Thyroid gland (tissue), 4 donors: ENCODE measurements around the gene COG6.

Source experiments
- POLR2A ChIP-seq, 2 donors: fragments of 450-650 bp; IDR thresholded peaks; one replicate each; pipeline ENCODE4 v1.6.1; 2017; ENCODE audit warnings: antibody characterized with exemption in 2 of 2, mild to moderate bottlenecking in 2 of 2, moderate library complexity in 1 of 2
- TF ChIP-seq, protein P1 (sequence below), 6 experiments: fragments of 200-600 bp in 3 of 6; fragments of 450-650 bp in 3 of 6; sonication (generic) in 3 of 6; IDR thresholded peaks; one replicate each; pipeline ENCODE4 v1.5.1; 2016 to 2019; ENCODE audit warnings: antibody characterized with exemption in 6 of 6, mild to moderate bottlenecking in 2 of 6, inconsistent platforms in 1 of 6, moderate library complexity in 1 of 6

GRCh38 chr13:39767791-39768517 is 112.5 kb downstream of the COG6 start:
- TF ChIP-seq, protein P1, sequence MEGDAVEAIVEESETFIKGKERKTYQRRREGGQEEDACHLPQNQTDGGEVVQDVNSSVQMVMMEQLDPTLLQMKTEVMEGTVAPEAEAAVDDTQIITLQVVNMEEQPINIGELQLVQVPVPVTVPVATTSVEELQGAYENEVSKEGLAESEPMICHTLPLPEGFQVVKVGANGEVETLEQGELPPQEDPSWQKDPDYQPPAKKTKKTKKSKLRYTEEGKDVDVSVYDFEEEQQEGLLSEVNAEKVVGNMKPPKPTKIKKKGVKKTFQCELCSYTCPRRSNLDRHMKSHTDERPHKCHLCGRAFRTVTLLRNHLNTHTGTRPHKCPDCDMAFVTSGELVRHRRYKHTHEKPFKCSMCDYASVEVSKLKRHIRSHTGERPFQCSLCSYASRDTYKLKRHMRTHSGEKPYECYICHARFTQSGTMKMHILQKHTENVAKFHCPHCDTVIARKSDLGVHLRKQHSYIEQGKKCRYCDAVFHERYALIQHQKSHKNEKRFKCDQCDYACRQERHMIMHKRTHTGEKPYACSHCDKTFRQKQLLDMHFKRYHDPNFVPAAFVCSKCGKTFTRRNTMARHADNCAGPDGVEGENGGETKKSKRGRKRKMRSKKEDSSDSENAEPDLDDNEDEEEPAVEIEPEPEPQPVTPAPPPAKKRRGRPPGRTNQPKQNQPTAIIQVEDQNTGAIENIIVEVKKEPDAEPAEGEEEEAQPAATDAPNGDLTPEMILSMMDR (IDR thresholded peaks at IDR 0.05): no peak
- no peak for TF ChIP-seq POLR2A (IDR thresholded peaks at IDR 0.05)
